Panc1 (cell line): ENCODE data around the gene KAZN. TPM values are rescaled to one million over a fixed set of nuclear protein-coding genes. Genes with fewer than 3 reads are reported as not detected.

Source experiments
- ATAC-seq: fragments of 200-7000 bp; cut with Tn5 transposase; 2 replicates; pipeline ENCODE4 v1.9.1; 2020; ENCODE audit warnings: mild to moderate bottlenecking, moderate library complexity
- BruUV-seq: library from RNA; stranded (reverse); fragments of 400-500 nt; replicated peaks from 2 replicates; lab custom pipeline; 2021; lab: Mats Ljungman, UMichigan
- CTCF ChIA-PET: fragments of 300-600 bp; sonication (Branson Sonifier 250); formaldehyde crosslinking; loops from one replicate; lab custom pipeline; 2022; ENCODE audit warnings: antibody characterized with exemption; lab: Charles Lee
- POLR2A ChIA-PET: fragments of 300-600 bp; sonication (Branson Sonifier 250); formaldehyde crosslinking; loops from one replicate; lab custom pipeline; 2022; ENCODE audit warnings: antibody characterized with exemption; lab: Charles Lee
- DNase-seq: peaks from one replicate; pipeline ENCODE4 v3.0.0-alpha.2; 2010; ENCODE audit warnings: low read depth, low spot score
- H3K27ac ChIP-seq: 2 replicates; pipeline ENCODE4 v1.5.1; 2011; ENCODE audit warnings: mild to moderate bottlenecking, low read length, inconsistent platforms
- H3K27me3 ChIP-seq: fragments of 200-500 bp; sonication (Bioruptor generic); 2 replicates; pipeline ENCODE4 v1.6.0; 2014; ENCODE audit warnings: low read length, inconsistent platforms; ENCODE audit not compliant: control insufficient read depth, insufficient read depth
- H3K36me3 ChIP-seq: fragments of 200-500 bp; sonication (Bioruptor generic); 2 replicates; pipeline ENCODE4 v1.5.1; 2014; ENCODE audit warnings: inconsistent platforms, mild to moderate bottlenecking, low read length, moderate library complexity; ENCODE audit not compliant: control insufficient read depth, insufficient read depth
- H3K4me1 ChIP-seq: 2 replicates; pipeline ENCODE4 v1.5.1; 2011; ENCODE audit warnings: inconsistent platforms, mild to moderate bottlenecking, low read length, moderate library complexity; ENCODE audit not compliant: control insufficient read depth, insufficient read depth
- H3K4me3 ChIP-seq, 2 experiments: 2 replicates each; pipeline ENCODE4 v1.5.1; 2011 to 2012; ENCODE audit warnings: low read depth in 2 of 2, low read length in 2 of 2, mild to moderate bottlenecking in 2 of 2, inconsistent platforms in 1 of 2, moderate library complexity in 1 of 2
- H3K9me3 ChIP-seq: fragments of 200-500 bp; sonication (Bioruptor generic); 2 replicates; pipeline ENCODE4 v1.5.1; 2014; ENCODE audit warnings: low read depth, mild to moderate bottlenecking, inconsistent platforms, low read length, moderate library complexity; ENCODE audit not compliant: control insufficient read depth, insufficient read depth
- POLR2AphosphoS5 ChIP-seq: IDR thresholded peaks from 2 replicates; pipeline ENCODE4 v1.6.1; 2012; ENCODE audit warnings: mild to moderate bottlenecking, low read depth, low read length, moderate library complexity
- SIN3A ChIP-seq: IDR thresholded peaks from 2 replicates; pipeline ENCODE4 v1.6.1; 2012; ENCODE audit warnings: low read depth, mild to moderate bottlenecking, low read length, moderate library complexity, borderline replicate concordance; ENCODE audit not compliant: insufficient read depth
- TCF7L2 ChIP-seq: IDR thresholded peaks from 2 replicates; pipeline ENCODE4 v1.6.1; 2011; ENCODE audit warnings: mild to moderate bottlenecking, low read depth, low read length, inconsistent platforms
- in situ Hi-C: cut with HindIII; loops from 2 replicates; pipeline ENCODE4 v1.10.0; 2016; ENCODE audit warnings: low sequenced_read_pairs, low pct_unique_long_range_greater_than_20kb
- intact Hi-C: fragments of 100-400 bp; cut with micrococcal nuclease; formaldehyde crosslinking; loops from one replicate; pipeline ENCODE4 v1.10.0; 2022; ENCODE audit not compliant: unreplicated experiment
- total RNA-seq: library from RNA; stranded (reverse); gene quantifications from one replicate; pipeline ENCODE4 v1.2.1, GENCODE V29; 2021; ENCODE audit not compliant: unreplicated experiment
- TF ChIP-seq, protein P1 (sequence below): fragments of 450-650 bp; IDR thresholded peaks from 2 replicates; pipeline ENCODE4 v1.5.1; 2017; ENCODE audit warnings: mild to moderate bottlenecking
- TF ChIP-seq, protein P2 (sequence below), 2 experiments: IDR thresholded peaks; 2 replicates each; pipeline ENCODE4 v1.6.1; 2011 to 2012; ENCODE audit warnings: low read depth in 2 of 2, control low read depth in 1 of 2, low read length in 1 of 2, mild to moderate bottlenecking in 1 of 2, moderate library complexity in 1 of 2; ENCODE audit not compliant: insufficient read depth in 1 of 2

Gene KAZN
- total RNA-seq, 1 experiment from 2014 or later: 6.6 TPM

DNA sequence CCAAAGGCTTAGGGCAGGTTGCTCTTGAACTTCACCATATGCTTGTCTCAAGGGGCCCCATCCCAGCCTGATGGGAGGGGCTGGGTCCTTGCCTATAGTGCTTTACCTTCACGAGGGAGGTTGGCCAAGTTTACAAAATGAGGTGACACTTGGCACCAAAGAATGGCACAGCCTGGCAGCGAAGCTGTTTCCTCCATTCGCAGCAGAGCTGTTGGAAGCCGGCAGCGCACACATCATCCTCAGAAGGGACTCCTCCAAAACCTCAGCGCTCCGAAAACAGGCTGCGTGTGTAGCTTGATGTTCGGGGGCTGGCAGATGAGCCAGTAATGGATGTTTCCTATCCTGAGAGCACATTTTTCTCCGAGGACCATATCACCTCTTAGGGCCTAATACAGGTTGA is 116.8 kb downstream of the KAZN start:
- Histone ChIP-seq H3K27ac (no peak overlapping the region), H3K27me3 (no peaks in the 10 kb centered on the region), H3K36me3 (no peaks in the 10 kb centered on the region), H3K4me1 (no peaks in the 10 kb centered on the region), H3K9me3 (no peaks in the 10 kb centered on the region), H3K4me3 (no peak overlapping the region)
- DNase-seq: no peak
- intact Hi-C loops: no loop called here
- TF ChIP-seq, protein P1, sequence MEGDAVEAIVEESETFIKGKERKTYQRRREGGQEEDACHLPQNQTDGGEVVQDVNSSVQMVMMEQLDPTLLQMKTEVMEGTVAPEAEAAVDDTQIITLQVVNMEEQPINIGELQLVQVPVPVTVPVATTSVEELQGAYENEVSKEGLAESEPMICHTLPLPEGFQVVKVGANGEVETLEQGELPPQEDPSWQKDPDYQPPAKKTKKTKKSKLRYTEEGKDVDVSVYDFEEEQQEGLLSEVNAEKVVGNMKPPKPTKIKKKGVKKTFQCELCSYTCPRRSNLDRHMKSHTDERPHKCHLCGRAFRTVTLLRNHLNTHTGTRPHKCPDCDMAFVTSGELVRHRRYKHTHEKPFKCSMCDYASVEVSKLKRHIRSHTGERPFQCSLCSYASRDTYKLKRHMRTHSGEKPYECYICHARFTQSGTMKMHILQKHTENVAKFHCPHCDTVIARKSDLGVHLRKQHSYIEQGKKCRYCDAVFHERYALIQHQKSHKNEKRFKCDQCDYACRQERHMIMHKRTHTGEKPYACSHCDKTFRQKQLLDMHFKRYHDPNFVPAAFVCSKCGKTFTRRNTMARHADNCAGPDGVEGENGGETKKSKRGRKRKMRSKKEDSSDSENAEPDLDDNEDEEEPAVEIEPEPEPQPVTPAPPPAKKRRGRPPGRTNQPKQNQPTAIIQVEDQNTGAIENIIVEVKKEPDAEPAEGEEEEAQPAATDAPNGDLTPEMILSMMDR: no peak
- TF ChIP-seq TCF7L2: no peak
- TF ChIP-seq SIN3A: no peak
- TF ChIP-seq, protein P2, sequence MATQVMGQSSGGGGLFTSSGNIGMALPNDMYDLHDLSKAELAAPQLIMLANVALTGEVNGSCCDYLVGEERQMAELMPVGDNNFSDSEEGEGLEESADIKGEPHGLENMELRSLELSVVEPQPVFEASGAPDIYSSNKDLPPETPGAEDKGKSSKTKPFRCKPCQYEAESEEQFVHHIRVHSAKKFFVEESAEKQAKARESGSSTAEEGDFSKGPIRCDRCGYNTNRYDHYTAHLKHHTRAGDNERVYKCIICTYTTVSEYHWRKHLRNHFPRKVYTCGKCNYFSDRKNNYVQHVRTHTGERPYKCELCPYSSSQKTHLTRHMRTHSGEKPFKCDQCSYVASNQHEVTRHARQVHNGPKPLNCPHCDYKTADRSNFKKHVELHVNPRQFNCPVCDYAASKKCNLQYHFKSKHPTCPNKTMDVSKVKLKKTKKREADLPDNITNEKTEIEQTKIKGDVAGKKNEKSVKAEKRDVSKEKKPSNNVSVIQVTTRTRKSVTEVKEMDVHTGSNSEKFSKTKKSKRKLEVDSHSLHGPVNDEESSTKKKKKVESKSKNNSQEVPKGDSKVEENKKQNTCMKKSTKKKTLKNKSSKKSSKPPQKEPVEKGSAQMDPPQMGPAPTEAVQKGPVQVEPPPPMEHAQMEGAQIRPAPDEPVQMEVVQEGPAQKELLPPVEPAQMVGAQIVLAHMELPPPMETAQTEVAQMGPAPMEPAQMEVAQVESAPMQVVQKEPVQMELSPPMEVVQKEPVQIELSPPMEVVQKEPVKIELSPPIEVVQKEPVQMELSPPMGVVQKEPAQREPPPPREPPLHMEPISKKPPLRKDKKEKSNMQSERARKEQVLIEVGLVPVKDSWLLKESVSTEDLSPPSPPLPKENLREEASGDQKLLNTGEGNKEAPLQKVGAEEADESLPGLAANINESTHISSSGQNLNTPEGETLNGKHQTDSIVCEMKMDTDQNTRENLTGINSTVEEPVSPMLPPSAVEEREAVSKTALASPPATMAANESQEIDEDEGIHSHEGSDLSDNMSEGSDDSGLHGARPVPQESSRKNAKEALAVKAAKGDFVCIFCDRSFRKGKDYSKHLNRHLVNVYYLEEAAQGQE (IDR thresholded peaks at IDR 0.05; ENCODE audit: insufficient read depth in 1 of 2, low read depth in 2 of 2, low read length in 1 of 2): no peak
- TF ChIP-seq POLR2AphosphoS5: no peak
- no TSS peak for BruUV-seq
- POLR2A ChIA-PET: no interaction called here
- in situ Hi-C loops: no loop called here
- ATAC-seq: no peak
- CTCF ChIA-PET: no interaction called here

DNA sequence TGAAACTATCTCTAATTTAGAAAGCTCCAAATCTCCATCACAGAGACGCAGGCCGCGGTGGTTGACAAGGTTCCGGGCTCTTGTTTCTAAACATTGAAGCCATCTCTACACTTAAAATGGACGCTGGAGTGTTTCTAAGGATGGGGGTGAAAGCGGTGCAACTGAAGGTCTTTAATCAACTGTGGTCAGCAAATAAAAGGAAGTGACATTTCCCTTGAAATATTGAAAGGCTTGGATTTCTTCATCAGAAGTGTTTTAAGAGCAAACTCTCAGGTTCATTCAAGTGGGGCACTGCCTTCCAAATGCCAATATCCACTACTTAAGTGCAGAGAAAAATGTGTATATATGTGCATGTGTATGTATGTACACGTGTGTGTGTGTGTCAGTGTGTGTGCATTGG is 117.3 kb downstream of the KAZN start:
- H3K4me1 ChIP-seq: no peaks in the 10 kb centered on the region
- no peaks in the 10 kb centered on the region for H3K9me3 ChIP-seq
- H3K27me3 ChIP-seq: no peaks in the 10 kb centered on the region
- TF ChIP-seq, protein P1: no peak
- no peak for TF ChIP-seq POLR2AphosphoS5
- TF ChIP-seq, protein P2 (IDR thresholded peaks at IDR 0.05; ENCODE audit: insufficient read depth in 1 of 2, low read depth in 2 of 2, low read length in 1 of 2): no peak
- TF ChIP-seq TCF7L2: no peak
- TF ChIP-seq SIN3A: no peak
- intact Hi-C loops (no loop called here), in situ Hi-C loops (no loop called here)
- ATAC-seq (no peak), DNase-seq (no peak)
- ChIA-PET CTCF (no interaction called here), POLR2A (no interaction called here)
- no peaks in the 10 kb centered on the region for H3K36me3 ChIP-seq
- no peak overlapping the region for H3K4me3 ChIP-seq
- no peak overlapping the region for H3K27ac ChIP-seq
- BruUV-seq: no TSS peak
